ENCODE results near the gene FAM222A. TPM values are rescaled to one million over a fixed set of nuclear protein-coding genes. Genes with fewer than 3 reads are reported as not detected.

The FAM222A gene
- total RNA-seq, 1 experiment from 2014 or later = 12.8 TPM

- no peaks in the 10 kb centered on the region for H3K27me3 ChIP-seq (ENCODE audit: control insufficient read depth, insufficient read depth, low read length)
- H3K4me1 ChIP-seq (ENCODE audit: control insufficient read depth, insufficient read depth, low read length) = no peaks in the 10 kb centered on the region
- in situ Hi-C loops (cut with HindIII; ENCODE audit: low pct_unique_long_range_greater_than_20kb, low sequenced_read_pairs) = no loop called here
Observed at GRCh38 chr12:109731231-109731731, 17.7 kb downstream of the FAM222A start.

DNA sequence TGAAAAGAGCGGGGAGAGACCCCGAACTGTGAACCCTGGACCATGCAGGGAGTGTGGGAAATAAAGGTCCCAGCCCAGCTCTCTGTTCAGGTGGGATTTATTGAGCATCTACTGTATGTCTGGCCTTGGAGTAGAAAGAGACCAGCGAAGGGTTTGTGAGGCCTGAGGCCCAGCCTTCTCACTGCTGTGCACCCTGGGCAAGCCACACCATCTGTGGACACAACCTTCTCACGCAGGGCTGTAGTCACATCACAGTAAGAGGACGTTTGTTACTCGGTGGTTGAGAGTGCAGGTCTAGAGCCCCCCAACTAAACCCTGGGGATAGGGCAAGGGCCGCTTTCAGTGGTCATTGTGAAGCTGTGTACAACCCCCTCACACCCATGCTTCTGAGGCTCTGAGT lies 18.2 kb downstream of the FAM222A start:
- intact Hi-C loops (cut with micrococcal nuclease; ENCODE audit: unreplicated experiment) (no loop called here), in situ Hi-C loops (cut with HindIII; ENCODE audit: low pct_unique_long_range_greater_than_20kb, low sequenced_read_pairs) (no loop called here)
- ChIA-PET CTCF (interaction anchor here (0.5 kb wide), 1 partner anchor 73 kb away, joined by 3 read pairs; no protein-coding TSS in a partner anchor), POLR2A (no interaction called here)
- Histone ChIP-seq H3K27ac (ENCODE audit: low read length) (no peak overlapping the region), H3K9me3 (ENCODE audit: control insufficient read depth, insufficient read depth, low read depth, low read length) (no peaks in the 10 kb centered on the region), H3K4me1 (ENCODE audit: control insufficient read depth, insufficient read depth, low read length) (no peaks in the 10 kb centered on the region), H3K4me3 (ENCODE audit: low read depth in 2 of 2, low read length in 2 of 2) (no peak overlapping the region), H3K36me3 (ENCODE audit: control insufficient read depth, insufficient read depth, low read length) (no peaks in the 10 kb centered on the region), H3K27me3 (ENCODE audit: control insufficient read depth, insufficient read depth, low read length) (no peaks in the 10 kb centered on the region)
- DNase-seq (ENCODE audit: low read depth, low spot score) = no peak
- TF ChIP-seq TCF7L2 (IDR thresholded peaks at IDR 0.05; ENCODE audit: low read depth, low read length) (no peak), CTCF (IDR thresholded peaks at IDR 0.05) (no peak), SIN3A (IDR thresholded peaks at IDR 0.05; ENCODE audit: borderline replicate concordance, insufficient read depth, low read depth, low read length) (no peak), POLR2AphosphoS5 (IDR thresholded peaks at IDR 0.05; ENCODE audit: low read depth, low read length) (no peak)
- TF ChIP-seq, protein P1, sequence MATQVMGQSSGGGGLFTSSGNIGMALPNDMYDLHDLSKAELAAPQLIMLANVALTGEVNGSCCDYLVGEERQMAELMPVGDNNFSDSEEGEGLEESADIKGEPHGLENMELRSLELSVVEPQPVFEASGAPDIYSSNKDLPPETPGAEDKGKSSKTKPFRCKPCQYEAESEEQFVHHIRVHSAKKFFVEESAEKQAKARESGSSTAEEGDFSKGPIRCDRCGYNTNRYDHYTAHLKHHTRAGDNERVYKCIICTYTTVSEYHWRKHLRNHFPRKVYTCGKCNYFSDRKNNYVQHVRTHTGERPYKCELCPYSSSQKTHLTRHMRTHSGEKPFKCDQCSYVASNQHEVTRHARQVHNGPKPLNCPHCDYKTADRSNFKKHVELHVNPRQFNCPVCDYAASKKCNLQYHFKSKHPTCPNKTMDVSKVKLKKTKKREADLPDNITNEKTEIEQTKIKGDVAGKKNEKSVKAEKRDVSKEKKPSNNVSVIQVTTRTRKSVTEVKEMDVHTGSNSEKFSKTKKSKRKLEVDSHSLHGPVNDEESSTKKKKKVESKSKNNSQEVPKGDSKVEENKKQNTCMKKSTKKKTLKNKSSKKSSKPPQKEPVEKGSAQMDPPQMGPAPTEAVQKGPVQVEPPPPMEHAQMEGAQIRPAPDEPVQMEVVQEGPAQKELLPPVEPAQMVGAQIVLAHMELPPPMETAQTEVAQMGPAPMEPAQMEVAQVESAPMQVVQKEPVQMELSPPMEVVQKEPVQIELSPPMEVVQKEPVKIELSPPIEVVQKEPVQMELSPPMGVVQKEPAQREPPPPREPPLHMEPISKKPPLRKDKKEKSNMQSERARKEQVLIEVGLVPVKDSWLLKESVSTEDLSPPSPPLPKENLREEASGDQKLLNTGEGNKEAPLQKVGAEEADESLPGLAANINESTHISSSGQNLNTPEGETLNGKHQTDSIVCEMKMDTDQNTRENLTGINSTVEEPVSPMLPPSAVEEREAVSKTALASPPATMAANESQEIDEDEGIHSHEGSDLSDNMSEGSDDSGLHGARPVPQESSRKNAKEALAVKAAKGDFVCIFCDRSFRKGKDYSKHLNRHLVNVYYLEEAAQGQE (IDR thresholded peaks at IDR 0.05; ENCODE audit: insufficient read depth in 1 of 2, low read depth in 2 of 2, low read length in 1 of 2) = no peak
- no peak for ATAC-seq
- BruUV-seq (replicated peaks) = no TSS peak

More at GRCh38 chr12:109731231-109731731, 17.7 kb downstream of the FAM222A start:
- no peaks in the 10 kb centered on the region for H3K9me3 ChIP-seq (ENCODE audit: control insufficient read depth, insufficient read depth, low read depth, low read length)
- TF ChIP-seq SIN3A (IDR thresholded peaks at IDR 0.05; ENCODE audit: borderline replicate concordance, insufficient read depth, low read depth, low read length) (no peak), TCF7L2 (IDR thresholded peaks at IDR 0.05; ENCODE audit: low read depth, low read length) (no peak), POLR2AphosphoS5 (IDR thresholded peaks at IDR 0.05; ENCODE audit: low read depth, low read length) (no peak), CTCF (IDR thresholded peaks at IDR 0.05) (no peak)
- TF ChIP-seq, protein P1 (IDR thresholded peaks at IDR 0.05; ENCODE audit: insufficient read depth in 1 of 2, low read depth in 2 of 2, low read length in 1 of 2) = no peak
- intact Hi-C loops (cut with micrococcal nuclease; ENCODE audit: unreplicated experiment) = no loop called here
- POLR2A ChIA-PET = no interaction called here
- no peak overlapping the region for H3K4me3 ChIP-seq (ENCODE audit: low read depth in 2 of 2, low read length in 2 of 2)
- H3K27ac ChIP-seq (ENCODE audit: low read length) = no peak overlapping the region
- ATAC-seq (no peak), DNase-seq (ENCODE audit: low read depth, low spot score) (no peak)
- no TSS peak for BruUV-seq (replicated peaks)
- no peaks in the 10 kb centered on the region for H3K36me3 ChIP-seq (ENCODE audit: control insufficient read depth, insufficient read depth, low read length)
- CTCF ChIA-PET = no interaction called here
